NCI-H69 (cell line): ENCODE measurements around the gene MMP17.

ENCODE experiments used
- DNase-seq: peaks from one replicate; lab custom pipeline; 2025; lab: John Stamatoyannopoulos, UW

MMP17 gene

DNA sequence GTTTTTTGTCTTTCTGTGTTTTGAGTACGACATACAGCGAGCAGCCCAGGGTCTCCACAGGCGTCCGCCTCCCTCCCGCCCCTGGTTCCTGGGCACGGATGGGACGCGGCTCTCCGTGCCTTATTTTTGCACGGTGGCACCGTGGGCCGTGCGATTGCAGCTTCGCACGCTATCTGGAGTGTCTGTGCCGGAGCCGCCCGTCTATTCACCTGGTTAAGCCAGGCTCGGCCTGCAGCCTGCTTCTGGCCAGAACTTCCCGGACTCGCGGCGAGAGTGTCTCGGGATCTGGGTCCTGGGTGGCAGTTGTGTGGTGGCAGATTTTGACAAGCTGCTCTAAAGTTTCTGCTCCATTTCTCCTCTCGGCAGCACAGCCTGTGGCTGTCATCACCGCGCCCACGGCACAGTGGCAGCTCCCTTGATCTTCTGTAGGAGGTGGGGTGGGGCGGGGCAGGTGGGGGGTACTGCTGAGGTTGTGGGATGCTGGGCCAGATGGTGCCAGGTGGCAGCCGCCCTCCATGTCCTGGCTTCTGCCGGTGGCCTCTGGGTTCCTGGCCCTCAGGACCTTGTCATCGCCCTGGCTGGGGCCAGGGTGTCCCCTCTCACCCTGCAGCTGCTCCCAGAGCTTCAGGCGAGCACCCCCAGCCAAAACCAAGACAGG lies 2.9 kb downstream of the MMP17 start:
- DNase-seq = peak; percentile 81

DNA sequence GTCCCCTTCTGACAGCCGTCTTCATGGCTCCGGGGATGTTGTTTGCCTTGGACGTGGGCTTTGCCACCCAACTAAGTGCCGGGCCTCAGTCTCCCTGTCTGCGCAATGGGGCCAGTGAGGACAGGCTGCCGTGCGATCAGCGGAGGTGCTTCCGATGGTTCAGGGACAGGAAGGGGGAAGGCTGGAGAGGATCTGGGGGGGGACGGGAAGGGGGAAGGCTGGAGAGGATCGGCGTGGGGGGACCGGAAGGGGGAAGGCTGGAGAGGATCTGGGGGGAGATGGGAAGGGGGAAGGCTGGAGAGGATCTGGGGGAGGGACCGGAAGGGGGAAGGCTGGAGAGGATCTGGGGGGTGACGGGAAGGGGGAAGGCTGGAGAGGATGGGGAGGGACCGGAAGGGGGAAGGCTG lies 3.4 kb downstream of the MMP17 start:
- DNase-seq = peak; percentile 94

DNA sequence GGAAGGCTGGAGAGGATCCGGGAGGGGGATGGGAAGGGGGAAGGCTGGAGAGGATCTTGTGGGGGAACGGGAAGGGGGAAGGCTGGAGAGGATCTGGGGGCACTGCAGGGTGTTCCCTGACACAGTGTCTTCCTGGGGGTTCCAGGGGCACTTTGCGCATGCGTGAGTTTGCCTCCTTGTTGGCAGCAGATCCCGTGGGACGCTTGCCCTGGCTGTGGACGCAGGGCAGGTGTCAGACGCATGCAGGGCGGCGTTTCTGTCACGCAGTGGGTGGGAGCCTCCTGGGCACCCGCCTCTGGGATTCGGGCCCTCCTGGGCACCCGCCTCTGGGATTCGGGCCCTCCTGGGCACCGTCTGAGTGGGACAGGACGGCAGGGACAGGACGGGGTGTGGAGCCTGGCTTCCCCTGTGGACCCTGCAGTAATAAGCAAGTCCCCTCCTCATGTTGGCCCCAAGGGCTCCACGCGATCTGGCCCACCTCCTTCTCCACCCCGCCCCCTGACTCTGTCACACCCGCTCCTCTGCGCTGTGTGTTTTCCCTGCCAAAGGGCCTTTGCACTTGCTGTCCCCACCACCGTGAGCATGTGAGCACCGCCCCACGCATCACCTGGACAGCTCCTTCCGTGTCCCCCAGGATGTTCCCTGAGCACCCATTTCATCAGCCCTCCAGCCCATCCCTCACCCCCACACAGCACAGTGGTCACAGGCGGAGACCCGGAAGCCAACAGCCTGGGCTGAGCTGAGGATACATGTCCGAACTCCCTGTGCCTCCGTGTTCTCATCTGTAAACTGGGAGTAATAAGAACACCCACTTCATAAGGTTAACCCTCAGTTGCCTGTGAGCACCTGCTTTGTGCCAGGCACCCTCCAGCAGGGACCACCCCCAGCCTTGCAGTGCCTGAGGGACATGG lies 4.4 kb downstream of the MMP17 start:
- peak; percentile 89 for DNase-seq

DNA sequence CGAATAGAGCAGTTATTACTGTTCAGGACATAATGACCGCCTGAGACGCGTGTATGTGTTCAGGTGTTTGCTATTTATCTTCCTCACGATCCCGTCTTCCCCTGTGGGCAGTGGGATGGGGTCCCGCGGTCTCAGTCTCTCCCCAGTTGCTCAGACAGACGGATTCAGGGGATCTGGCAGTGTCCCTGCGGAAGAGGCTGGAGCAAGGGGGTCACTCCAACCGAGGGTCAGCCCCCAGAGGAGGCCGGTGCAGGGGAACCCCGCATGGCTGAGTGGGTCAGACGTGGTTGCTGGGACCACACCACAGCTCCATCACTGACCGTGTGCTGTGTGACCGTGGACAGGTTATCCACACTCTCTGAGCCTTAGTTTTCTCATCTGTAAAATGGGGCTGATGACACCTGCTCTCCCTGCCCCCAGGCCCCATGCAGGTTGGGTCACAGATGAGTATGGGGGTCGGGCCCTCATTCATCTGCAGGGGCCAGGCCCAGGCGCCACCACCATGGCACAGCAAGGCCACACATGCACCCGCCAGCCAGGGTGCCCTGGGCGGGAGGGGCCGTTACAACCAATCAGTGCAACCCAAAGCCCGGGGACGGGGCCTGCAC lies 5.2 kb downstream of the MMP17 start:
- no peak for DNase-seq

DNA sequence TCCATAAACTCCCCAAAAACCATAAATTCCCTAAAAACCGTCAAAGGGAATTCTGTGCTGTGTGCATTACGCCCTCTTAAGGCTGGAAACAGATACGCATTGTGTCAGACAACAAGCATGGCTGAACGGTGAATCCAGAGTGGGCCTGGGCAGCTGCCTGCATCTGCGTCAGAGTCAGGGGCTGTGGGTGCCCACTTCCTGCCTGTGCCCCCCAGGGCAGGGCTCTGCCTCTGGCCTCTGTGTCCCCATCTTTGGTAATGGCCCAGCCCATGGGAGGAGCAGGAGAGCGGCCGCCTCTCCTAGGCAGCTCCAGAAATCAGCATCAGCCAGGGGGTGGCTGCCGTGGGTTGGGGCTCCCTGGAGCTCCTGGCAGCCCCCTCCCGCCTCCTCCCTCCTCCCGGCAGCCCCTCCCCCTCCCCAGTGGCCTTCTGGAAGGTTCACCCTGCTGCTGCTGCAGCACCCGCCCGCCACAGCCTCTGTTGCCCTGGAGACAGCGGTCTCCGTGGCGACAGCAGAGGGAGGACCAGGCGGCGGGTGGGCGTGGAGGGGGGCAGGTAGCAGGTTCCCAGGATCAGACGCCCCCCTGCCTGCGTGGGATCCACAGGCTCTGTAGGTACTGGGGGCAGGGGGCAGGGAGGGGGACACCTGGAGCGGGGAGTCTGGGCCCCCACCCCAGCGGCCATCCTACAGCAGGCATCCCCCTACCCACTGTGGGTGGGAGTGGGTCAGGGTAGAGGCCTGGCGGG lies 5.9 kb downstream of the MMP17 start:
- peak; percentile 63 for DNase-seq

DNA sequence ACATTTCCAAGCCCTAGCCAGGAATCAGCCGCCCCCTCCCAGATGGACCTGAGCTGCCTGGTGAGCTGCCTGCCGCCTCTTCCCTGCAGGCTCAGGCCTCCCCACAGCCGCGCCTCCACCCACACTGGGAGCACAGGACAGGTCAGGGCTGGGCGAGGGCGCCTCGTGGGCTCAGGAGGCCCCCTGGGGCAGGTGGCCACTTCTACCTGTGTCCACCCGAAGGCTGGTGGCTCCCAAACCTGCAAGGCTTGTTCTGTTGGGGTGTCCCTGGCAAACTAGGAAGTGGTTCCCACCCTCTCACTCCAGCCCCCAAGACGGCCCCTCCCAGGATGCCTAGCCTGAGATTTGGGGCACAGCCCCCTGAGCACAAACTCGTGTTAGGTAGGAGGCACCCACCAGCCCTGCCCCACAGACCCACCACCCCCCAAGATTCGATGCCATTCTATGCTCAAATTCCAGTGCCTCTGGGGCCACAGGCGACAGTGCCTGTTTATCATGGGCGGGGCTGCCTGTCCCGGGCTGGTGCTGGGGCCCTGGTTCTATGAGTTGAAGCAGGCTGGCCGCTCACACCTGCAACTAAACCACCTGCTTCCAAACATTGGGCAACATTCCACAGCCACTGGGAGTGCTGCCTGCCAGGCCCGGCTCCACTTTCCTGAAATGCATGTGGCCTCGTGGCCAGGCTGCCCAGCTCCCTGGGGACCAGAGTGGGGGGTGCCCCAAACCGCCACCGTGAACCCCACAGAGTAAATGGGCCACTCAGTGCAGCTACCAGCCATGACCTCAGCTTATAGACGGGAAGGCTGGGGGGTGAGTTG lies 6.8 kb downstream of the MMP17 start:
- DNase-seq = no peak

DNA sequence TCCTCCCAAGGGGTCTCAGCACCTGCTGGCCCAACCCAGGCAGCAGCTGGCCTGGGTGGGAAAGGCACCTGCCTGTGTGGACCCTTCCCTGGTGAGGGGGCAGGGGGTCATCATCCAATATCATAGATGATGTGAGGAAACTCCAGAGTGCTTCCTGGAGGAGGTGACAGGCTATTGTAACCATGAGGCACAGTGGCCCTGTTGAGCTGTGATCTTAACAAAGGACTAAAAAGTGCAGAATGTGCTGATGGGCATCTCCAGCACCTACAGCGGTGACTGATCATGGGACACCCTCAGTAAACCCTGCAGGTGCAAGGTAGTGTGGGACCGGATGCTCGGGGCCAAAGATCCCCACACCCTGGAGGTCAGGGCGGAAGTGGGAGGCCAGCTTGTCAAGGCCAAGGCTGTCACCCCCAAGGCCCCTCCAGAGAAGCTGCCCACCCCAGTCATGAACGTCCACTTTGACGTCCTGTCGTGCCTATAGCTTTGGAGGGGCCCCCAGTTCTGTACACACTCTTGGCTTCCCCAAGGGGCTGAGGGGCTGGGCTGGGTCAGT lies 7.5 kb downstream of the MMP17 start:
- no peak for DNase-seq

DNA sequence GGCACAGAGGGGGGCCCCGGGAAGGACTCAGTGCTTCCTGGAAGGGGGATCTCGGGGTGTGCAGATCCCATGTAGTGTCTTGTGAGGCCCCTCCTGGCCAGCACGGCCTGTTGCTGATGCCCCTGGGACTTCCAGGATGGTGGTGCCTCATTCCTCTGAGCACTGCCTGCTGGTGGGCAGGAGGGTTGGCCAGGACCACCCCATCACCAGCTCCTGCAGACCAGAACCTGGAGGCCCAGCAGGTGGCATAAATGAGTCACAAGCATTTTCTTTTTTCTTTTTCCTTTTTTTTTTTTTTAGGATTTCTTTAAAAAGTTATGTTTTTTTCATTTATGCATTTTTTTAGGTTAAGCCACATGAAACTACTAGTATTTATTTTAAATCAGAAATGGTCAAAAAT lies 8.0 kb downstream of the MMP17 start:
- no peak for DNase-seq

DNA sequence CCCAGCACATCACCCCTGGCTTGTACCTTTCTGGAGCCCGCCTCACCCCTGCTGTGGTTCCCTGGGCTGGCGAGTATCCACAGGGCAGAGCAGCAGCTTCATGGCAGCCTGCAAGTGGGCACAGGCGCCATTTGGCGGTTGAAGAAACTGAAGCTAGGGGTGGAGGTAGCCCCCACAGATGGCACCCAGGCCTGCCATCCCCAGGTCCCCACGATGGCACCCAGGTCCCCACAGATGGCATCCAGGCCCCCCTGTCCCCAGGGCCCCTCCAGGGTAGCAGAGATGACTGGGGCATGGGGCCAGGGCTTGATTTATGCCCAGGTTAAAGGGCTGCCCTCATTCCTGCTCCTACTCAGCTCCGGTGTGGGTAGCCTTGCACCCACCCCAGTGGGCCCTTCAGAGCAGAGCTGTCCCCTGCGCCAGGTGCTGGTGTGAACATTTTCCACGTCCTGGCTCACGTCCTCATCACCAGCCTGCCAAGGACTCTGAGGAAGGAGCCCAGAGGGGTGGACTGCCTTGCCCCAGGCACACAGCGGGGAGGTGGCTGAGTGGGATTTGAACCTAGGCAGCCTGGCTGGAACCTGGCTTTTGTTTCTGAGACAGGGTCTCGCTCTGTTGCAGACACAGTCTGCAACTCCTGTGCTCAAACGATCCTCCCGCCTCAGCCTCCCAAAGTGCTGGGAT lies 8.7 kb downstream of the MMP17 start:
- DNase-seq = no peak

DNA sequence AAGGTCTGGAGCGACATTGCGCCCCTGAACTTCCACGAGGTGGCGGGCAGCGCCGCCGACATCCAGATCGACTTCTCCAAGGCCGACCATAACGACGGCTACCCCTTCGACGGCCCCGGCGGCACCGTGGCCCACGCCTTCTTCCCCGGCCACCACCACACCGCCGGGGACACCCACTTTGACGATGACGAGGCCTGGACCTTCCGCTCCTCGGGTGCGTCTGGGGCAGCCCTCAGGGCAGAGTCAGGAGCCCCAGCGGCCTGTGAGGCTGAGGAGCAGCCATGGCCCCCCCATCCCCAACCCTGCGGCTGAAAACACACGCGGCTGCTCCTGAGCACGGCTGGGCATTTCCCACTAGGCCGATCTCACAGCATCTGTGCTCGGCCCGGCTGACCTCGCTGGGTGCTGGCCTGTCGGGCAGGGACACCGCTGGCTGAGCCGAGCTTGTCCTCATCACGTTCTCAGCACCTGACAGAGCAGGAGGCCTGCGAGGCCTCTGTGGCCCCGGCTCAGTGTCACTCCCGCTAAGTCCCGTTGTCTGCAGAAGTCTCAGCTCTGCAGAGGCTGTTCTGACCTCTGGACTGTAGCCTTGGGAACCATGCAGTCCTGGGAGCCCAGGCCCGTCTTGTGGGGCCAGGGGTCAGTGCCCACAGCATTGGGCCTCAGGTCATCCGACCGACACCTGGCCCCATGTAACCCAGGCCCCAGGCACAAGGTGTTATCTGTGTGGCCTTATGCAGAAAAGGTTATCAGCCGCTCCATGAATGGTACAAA lies 12.6 kb downstream of the MMP17 start:
- no peak for DNase-seq

DNA sequence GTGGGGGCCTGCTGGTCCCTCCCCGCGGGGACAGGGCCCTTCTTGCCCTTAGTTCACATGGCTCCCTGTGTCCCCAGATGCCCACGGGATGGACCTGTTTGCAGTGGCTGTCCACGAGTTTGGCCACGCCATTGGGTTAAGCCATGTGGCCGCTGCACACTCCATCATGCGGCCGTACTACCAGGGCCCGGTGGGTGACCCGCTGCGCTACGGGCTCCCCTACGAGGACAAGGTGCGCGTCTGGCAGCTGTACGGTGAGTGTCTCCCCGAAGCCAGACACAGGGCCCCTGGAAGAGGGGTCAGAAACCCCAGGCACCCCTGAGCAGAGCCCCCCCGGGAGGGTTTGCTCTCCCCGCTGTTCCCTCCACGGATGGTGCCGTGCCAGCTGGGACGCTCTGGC lies 13.4 kb downstream of the MMP17 start:
- DNase-seq = no peak

DNA sequence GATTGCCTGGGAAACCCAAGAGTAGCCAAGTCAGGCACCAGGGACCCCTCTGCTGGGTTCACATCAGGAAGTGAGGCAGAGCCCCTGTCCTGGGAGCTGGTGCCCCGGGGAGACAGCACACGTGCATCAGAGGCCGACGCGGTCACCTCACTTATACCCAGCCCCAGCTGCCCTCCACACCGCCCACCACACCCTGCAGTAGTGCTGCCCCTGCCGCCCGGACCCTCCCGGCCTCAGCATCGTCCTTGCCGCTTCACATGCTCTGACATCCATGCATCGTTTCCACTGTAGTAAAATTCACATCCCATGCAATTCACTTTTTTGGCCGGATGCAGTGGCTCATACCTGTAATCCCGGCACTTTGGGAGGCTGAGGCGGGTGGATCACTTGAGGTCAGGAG lies 14.0 kb downstream of the MMP17 start:
- DNase-seq = no peak

DNA sequence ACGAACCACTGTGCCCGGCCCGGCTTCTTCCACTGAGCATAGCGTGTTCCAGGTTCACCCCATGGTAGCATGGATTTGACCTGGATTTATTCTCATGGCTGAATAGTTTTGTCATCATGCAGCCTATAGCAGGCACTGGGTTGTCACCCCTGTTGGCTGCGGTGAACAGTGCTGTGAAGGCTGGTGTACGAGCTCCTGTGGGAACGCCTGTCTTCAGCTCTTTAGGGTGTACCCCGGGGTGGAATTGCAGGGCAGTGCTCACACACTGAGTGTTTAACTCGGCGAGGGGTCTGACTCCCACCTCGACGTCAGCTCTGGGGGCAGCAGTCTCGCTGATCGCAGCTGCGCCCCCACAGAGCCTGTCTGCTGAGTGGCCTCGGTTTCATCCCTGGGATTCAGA lies 15.3 kb downstream of the MMP17 start:
- DNase-seq = no peak

DNA sequence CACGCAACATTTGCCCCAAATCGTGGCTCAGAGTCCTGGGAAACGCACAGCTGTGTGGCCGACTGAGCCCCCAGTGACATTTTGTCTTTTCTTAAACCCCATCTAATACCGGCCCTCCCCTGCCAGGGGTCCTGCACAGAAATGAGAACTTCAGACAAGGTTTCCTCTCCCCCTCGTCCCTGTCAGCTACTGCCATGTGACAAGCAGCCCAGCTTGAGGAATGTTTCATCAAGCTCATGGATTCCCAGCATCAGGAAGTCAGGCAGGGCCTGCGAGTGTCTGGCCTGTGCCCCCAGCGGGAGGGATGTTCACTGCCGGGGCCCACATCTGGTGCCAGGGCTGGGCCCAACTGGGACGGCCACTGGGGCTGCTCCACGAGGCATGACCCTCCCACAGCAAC lies 15.9 kb downstream of the MMP17 start:
- no peak for DNase-seq

DNA sequence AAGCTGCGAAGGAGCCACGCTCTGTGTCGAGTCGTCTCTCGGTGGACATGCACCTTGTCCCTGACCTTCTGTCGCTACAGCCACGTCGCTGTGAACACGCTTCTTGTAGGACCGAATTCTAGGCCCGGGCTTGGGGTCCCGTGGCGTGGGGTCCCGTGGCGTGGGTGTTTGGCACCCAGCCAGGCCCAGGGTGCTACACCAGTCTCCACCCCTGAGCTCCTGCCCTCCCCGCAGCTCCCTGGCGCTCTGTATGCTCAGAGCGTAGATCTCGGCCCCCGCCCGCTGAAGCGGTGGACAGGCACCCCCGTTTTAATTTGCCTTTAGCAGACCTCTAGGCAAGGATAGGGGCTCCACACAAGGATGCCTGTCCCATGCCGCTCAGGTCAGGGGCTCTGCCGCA lies 16.5 kb downstream of the MMP17 start:
- DNase-seq = no peak

DNA sequence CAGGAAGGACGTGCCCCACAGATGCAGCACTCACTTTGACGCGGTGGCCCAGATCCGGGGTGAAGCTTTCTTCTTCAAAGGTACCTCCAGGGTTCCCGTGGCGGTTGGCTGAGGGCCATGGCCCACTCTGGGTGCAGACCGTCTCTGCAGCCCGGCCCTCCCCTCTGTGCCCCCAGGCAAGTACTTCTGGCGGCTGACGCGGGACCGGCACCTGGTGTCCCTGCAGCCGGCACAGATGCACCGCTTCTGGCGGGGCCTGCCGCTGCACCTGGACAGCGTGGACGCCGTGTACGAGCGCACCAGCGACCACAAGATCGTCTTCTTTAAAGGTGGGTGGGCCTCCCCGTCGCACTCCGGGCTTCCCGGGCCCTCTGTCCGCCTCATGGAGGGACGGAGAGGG lies 16.9 kb downstream of the MMP17 start:
- DNase-seq = peak; percentile 61

DNA sequence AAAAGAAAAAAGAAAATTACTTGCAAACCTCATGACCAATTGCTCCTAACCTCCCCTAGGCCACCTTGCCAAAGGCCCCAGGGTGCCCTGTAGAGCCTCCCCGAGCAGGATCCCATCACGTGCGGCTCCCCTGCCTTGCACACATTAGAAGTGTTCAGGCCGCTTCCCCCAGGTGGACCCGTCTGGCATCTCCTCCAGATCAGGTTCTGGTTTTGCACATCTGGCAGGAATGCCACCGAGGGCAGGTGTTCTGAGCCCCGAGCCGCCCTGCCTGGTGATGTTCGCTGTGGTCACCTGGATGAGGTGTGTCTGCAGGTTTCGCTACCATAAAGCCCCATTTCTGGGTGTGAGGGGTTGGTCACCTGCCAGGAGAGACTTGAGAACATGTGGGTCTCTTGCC lies 19.3 kb downstream of the MMP17 start:
- DNase-seq = no peak

DNA sequence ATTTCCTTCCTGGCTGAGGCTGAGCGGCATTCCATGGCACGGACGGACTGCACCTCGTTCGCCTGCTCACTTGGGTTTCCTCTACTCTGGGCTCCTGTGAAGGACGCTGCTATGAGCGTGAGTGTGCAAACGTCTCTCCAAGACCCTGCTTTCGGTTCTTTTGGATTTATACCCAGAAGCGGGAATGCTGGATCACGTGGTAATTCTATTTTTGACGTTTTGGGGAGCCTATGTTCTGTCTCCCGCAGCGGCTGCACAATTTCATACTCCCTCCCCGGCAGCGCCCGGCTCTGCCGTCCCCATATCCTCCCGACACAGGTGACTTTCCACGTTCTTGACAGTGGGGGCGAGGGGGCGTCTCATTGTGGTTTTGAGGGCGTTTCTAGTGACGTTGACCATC lies 20.6 kb downstream of the MMP17 start:
- no peak for DNase-seq

DNA sequence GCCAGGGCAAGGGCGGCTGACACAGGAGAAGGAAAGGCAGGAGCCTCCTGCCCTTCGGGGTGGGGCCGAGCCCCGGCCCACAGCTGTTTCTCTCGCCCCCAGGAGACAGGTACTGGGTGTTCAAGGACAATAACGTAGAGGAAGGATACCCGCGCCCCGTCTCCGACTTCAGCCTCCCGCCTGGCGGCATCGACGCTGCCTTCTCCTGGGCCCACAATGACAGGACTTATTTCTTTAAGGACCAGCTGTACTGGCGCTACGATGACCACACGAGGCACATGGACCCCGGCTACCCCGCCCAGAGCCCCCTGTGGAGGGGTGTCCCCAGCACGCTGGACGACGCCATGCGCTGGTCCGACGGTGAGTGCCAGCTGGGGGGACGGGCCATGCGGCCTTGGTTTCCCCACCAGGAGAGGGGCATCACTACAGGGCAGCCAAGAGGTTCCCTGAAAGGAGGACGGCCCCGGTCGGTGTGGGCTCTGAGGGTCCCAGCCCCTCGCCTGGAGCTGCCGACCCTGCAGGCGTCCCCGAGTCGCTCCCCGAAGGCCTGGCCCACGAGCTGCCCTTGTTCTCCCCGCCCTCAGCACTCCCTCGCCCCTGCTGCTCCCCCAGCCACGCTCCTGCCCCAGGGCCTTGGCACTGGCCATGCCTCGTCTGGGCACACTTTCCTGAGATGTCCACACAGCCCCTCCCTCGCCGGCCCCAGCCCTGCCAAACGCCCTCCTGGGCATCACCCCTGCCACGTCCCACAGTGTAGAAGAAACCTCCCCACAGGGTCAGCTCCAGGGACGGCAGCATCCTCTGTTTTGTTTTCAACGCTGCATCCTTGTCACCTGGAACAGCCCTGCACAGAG lies 21.7 kb downstream of the MMP17 start:
- no peak for DNase-seq
